BE2C (cell line): ENCODE measurements around the gene PPM1D.
"Not testable (repeated sequence)": the region's sequence is repeated elsewhere in the genome, so short reads cannot be mapped to it uniquely, and the experiment has no call there.

ENCODE experiments used
- DNase-seq: peaks from one replicate; pipeline ENCODE4 v3.0.0-alpha.2; 2020
- H3K27me3 ChIP-seq: fragments of 250-450 bp; sonication (Bioruptor Pico); 2 replicates; pipeline ENCODE4 v1.5.1; 2020; ENCODE audit warnings: mild to moderate bottlenecking
- H3K36me3 ChIP-seq: fragments of 250-450 bp; sonication (Bioruptor Pico); 2 replicates; pipeline ENCODE4 v1.5.1; 2020; ENCODE audit warnings: mild to moderate bottlenecking
- H3K4me1 ChIP-seq: fragments of 250-450 bp; sonication (Bioruptor Pico); 2 replicates; pipeline ENCODE4 v1.5.1; 2020
- H3K4me3 ChIP-seq: 2 replicates; pipeline ENCODE4 v1.5.1; 2011; ENCODE audit warnings: low read depth, low read length
- H3K9me3 ChIP-seq: fragments of 250-450 bp; sonication (Bioruptor Pico); 2 replicates; pipeline ENCODE4 v1.5.1; 2020
- TF ChIP-seq, protein P1 (sequence below): IDR thresholded peaks from 2 replicates; pipeline ENCODE4 v1.5.1; 2012; ENCODE audit warnings: mild to moderate bottlenecking, low read depth, low read length

PPM1D gene

DNA sequence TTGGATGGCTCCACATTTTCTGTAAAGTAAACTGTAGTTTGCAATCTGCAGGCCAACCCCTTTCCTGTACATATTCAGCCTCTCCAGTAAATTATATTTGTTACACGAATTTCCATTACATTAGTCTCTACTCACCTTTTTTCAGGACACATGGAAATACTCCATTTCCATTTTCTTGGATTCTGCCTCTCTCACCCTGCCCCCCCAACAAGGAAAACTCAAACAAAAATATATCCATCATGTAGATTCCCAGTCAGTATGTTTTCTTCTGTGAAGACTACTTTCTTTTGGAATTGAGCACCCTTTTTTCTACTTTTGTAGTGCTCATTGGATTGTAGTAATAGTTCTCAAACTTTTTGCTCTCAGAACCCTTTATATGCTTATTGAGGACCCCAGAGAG, 2.9 kb downstream of the PPM1D start:
- TF ChIP-seq, protein P1, sequence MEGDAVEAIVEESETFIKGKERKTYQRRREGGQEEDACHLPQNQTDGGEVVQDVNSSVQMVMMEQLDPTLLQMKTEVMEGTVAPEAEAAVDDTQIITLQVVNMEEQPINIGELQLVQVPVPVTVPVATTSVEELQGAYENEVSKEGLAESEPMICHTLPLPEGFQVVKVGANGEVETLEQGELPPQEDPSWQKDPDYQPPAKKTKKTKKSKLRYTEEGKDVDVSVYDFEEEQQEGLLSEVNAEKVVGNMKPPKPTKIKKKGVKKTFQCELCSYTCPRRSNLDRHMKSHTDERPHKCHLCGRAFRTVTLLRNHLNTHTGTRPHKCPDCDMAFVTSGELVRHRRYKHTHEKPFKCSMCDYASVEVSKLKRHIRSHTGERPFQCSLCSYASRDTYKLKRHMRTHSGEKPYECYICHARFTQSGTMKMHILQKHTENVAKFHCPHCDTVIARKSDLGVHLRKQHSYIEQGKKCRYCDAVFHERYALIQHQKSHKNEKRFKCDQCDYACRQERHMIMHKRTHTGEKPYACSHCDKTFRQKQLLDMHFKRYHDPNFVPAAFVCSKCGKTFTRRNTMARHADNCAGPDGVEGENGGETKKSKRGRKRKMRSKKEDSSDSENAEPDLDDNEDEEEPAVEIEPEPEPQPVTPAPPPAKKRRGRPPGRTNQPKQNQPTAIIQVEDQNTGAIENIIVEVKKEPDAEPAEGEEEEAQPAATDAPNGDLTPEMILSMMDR: no peak
- no peak for DNase-seq
- H3K4me1 ChIP-seq: peaks cover 5% of the 10 kb centered on the region
- no peaks in the 10 kb centered on the region for H3K9me3 ChIP-seq
- H3K36me3 ChIP-seq: no peaks in the 10 kb centered on the region
- no peaks in the 10 kb centered on the region for H3K27me3 ChIP-seq
- peak overlapping the region; percentile 90 for H3K4me3 ChIP-seq

DNA sequence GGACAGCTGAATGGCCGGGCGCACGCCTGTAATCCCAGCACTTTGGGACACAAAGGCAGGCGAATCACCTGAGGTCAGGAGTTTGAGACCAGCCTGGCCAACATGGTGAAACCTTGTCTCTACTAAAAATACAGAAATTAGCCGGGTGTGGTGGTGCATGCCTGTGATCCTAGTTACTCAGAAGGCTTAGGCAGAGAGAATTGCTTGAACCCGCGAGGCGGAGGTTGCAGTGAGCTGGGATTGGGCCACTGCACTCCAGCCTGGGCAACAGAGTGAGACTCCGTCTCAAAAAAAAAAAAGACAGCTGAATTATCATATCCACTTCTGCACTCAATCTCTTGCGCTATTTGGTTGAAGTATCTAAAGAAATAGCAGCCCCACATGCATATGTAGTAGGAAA, 3.5 kb downstream of the PPM1D start:
- not testable (repeated sequence) for H3K27me3 ChIP-seq, H3K36me3 ChIP-seq, H3K4me1 ChIP-seq, H3K9me3 ChIP-seq, H3K4me3 ChIP-seq, DNase-seq

DNA sequence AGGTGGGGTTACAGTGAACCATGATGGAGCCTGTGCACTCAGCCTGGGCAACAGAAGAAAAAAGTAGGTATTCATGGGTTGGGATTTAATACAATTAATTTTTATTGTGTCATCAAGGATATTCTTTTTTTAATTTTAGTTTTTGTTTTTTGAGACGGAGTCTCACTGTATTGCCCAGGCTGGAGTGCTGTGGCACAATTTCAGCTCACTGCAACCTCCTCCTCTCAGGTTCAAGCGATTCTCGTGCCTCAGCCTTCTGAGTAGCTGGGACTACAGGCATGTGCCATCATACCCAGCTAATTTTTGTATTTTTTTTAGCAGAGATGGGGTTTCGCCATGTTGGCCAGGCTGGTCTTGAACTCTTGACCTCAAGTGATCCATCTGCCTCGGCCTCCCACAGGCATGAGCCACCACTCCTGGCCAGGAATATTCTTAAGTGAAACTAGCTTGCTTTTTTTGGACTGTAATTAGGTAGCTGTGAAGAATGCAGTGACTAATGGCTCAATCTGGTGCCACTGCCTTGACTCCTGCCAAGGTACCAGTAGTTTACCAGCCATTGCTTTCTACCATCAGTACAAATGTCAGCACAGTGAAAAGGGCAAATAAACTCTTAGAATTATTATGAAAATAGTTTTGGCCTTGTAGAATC, 4.8 kb downstream of the PPM1D start:
- Histone ChIP-seq H3K27me3 (no peaks in the 10 kb centered on the region), H3K4me1 (no peaks in the 10 kb centered on the region), H3K4me3 (no peak overlapping the region), H3K9me3 (no peaks in the 10 kb centered on the region), H3K36me3 (no peaks in the 10 kb centered on the region)
- no peak for DNase-seq
- TF ChIP-seq, protein P1: no peak

DNA sequence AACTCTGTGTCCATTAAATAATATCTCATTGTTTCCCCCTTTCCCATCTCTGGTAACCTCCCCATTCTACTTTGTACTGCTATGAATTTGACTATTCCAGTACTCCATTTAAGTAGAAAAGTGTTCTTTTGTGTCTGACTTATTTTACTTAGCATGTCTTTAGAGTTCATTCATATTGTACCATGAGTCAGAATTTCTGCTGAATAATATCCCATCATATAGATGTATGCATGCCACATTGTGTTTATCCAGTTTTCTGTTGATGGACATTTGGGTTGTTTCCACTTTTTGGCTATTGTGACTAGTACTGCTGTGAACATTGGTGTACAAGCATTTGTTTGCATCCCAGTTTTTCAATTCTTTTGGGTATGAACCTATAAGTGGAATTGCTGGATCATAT, 6.0 kb downstream of the PPM1D start:
- Histone ChIP-seq H3K36me3 (no peaks in the 10 kb centered on the region), H3K9me3 (no peaks in the 10 kb centered on the region), H3K4me1 (no peaks in the 10 kb centered on the region), H3K4me3 (no peak overlapping the region), H3K27me3 (no peaks in the 10 kb centered on the region)
- no peak for DNase-seq
- TF ChIP-seq, protein P1: no peak

DNA sequence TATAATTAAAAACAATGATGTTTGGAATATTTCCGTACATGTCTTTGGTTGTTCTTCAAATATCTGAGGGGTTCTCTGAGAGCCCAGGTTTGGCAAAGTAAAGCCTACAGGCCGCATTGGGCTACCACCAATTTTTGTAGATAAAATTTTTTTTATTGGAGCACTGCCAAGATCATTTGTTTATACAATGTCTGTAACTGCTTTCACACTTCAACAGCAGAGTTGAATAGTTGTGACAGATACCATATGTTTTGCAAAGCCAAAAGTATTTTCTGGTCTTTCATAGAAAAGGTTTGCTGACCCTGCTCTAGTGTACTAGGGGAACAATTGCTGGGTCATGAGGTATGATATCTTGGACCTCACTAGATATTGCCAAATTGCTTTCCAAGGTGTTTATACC, 10.5 kb downstream of the PPM1D start:
- H3K9me3 ChIP-seq: no peaks in the 10 kb centered on the region; the same call in 1 of the 2 replicates
- TF ChIP-seq, protein P1: no peak
- H3K4me1 ChIP-seq: no peaks in the 10 kb centered on the region
- H3K4me3 ChIP-seq: no peak overlapping the region
- DNase-seq: no peak
- no peaks in the 10 kb centered on the region for H3K27me3 ChIP-seq
- no peaks in the 10 kb centered on the region for H3K36me3 ChIP-seq

DNA sequence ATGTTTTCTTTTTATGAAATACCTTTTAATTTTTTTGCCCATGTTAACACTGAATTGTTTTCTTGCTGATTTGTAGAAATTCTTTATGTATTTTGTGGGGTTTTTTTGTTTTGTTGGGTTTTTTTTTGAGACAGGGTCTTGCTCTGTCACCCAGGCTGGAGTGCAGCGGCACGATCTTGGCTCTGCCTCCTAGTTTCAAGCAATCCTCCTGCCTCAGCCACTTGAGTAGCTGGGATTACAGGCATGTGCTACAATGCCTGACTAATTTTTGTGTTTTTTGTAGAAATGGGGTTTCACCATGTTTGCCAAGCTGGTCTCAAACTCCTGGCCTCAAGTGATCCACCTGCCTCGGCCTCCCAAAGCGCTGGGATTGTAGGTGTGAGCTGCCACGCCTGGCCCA, 11.3 kb downstream of the PPM1D start:
- H3K9me3 ChIP-seq, DNase-seq, H3K4me1 ChIP-seq, H3K27me3 ChIP-seq, H3K4me3 ChIP-seq, H3K36me3 ChIP-seq: not testable (repeated sequence)

DNA sequence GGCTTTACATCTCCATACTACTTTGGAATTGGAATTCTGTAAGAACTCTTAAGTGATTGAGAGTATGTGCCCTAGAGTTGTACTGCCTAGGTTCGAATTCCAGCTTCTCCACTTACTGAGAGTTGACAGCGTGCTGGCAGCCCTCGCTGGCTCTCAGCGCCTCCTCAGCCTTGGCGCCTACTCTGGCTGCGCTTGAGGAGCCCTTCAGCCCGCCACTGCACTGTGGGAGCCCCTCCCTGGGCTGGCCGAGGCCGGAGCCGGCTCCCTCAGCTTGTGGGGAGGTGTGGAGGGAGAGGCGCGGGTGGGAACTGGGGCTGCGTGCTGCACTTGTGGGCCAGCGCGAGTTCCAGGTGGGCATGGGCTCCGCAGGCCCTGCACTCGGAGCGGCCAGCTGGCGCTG, 13.3 kb downstream of the PPM1D start:
- TF ChIP-seq, protein P1: no peak
- no peak overlapping the region for H3K4me3 ChIP-seq
- H3K27me3 ChIP-seq: no peaks in the 10 kb centered on the region
- H3K4me1 ChIP-seq: no peaks in the 10 kb centered on the region
- H3K36me3 ChIP-seq: no peaks in the 10 kb centered on the region
- no peak for DNase-seq
- H3K9me3 ChIP-seq: no peaks in the 10 kb centered on the region; the same call in 1 of the 2 replicates

DNA sequence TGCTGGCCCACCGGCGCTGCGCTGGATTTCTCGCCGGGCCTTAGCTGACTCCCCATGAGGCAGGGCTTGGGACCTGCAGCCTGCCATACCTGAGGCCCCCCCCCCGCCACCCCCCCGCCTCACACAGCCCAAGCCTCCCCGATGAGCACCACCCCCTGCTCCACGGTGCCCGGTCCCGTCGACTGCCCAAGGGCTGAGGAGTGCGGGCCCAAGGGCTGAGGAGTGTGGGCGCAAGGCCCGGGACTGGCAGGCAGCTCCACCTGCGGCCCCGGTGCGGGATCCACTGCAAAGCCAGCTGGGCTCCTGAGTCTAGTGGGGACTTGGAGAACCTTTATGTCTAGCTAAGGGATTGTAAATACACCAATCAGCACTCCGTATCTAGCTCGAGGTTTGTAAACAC, 13.8 kb downstream of the PPM1D start:
- H3K36me3 ChIP-seq, H3K27me3 ChIP-seq, H3K4me3 ChIP-seq, H3K4me1 ChIP-seq, H3K9me3 ChIP-seq, DNase-seq: not testable (repeated sequence)

DNA sequence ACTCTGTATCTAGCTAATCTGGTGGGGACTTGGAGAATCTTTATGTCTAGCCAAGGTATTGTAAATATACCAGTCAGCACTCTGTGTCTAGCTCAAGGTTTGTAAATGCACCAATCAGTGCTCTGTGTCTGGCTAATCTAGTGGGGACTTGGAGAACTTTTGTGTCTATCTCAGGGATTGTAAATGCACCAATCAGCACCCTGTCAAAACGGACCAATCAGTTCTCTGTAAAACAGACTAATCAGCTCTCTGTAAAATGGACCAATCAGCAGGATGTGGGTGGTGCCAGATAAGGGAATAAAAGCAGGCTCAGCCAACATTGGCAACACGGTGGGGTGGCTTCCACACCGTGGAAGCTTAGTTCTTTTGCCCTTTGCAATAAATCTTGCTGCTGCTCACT, 14.3 kb downstream of the PPM1D start:
- not testable (repeated sequence) for DNase-seq, H3K4me3 ChIP-seq, H3K4me1 ChIP-seq, H3K36me3 ChIP-seq, H3K27me3 ChIP-seq, H3K9me3 ChIP-seq
